GM18498 (cell line): ENCODE data around the gene VANGL2.

Experiments
- ATAC-seq: cut with Tn5 transposase; IDR thresholded peaks from one replicate; pipeline ENCODE4 v1.9.1; 2021; ENCODE audit warnings: mild to moderate bottlenecking, moderate library complexity; ENCODE audit not compliant: unreplicated experiment

VANGL2 gene

DNA sequence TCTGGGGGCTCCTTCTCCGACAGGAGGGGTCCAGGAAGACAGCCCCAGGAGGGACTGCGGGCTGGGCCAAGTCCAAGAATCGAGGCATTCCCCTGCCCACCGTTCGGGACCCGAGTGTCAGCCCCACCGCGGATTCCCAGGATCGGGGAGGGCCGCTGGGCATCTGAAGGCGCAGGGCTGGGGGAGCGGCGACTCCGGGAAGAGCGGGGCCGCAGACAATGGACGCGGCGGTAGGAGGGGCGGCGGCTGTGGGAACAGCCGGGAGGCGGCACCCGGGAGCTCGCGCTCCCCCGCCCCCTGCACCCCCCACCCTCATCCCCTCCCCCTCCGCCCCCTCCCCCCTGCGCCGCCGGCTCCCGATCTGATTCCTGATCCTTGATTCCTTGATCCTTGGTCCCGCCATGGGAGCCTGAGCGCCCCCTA, at the start of gene VANGL2:
VANGL2 (plus strand) TSS at position 342 of the 423 bp plus-strand sequence. CDS start 15,274 bp downstream, outside the sequence.
- ATAC-seq: no peak

DNA sequence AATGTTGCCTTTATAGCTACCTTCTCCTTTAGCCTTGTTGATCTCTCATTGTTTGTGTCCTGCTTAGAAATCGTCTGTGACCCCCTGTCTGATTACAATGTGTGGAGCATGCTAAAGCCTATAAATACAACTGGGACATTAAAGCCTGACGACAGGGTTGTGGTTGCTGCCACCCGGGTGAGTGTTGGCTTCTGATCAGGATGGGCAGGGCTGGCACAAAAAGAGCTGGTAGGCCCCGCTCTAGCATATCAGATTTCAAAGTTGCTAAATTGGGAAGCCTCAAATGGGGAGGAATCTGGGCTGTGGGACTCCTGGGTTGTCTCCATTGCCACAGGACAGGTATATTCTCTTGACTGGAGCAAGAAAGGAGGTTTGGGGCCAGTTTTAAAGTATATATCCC, 48.7 kb upstream of the VANGL2 start:
- no peak for ATAC-seq

DNA sequence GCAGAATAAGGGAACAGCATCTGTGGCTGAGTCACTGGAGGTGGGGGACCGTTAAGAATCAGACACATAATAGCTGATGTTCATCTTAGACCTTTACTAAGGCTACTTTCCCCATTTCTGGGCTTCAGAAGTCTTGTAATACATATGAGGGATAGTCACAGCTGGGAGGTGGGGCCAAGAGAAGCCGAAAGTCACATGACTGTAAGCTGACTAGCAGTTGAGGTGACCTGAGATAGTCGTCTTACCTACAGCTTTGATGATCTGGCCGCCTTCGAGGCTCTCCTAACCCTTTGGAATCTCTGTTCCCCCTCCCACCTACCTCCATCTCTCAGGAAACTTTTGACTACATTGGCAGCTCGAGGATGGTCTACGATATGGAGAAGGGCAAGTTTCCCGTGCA, 47.8 kb upstream of the VANGL2 start:
- ATAC-seq: no peak

DNA sequence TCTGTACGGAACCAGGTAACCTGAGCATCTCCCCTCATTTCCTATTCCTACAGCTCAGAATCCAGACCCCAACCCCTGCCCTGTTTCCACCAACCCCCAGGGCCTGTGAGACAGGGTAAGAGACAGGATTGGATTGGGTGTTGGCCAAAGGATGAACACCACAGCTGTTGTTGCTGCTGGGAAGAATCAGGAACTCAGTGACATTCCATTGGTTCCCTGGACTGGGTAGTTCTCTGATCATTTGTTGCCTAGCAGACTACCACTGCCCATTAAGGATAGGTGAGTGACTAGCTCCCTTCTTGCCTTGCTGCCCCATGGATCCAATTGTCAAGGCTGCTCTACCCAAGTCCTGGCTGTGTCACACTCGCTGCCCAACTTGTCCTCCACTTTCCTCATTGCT, 47.1 kb upstream of the VANGL2 start:
- ATAC-seq: no peak

DNA sequence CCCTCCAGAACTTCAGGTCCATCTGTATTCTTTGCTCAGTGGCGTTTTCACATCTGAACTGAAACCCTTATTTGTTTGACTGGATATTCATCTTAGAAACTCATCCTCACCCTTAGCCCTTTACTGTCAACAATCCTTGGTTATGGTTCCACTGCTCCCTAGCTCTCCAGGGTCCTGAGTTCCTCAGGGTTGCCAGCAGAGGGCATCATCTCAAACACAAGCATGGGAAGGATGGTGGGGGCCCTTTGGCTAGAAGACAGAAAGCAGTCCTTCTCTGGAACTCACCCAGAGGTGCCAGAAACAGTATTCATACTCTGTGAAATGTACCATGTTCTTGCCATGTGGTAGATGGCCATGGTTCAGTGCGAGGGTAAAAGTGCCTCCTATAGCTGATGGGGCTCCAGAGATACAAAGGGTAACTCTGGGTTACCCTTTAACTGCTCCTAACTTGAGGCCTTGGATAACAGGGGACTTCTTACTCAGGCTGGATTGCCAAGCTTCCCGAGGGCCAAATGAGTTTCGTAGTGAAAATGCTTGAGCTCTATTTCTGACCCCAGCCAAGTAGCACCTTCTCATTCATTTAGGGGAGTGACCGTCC, 45.9 kb upstream of the VANGL2 start:
- ATAC-seq: no peak

DNA sequence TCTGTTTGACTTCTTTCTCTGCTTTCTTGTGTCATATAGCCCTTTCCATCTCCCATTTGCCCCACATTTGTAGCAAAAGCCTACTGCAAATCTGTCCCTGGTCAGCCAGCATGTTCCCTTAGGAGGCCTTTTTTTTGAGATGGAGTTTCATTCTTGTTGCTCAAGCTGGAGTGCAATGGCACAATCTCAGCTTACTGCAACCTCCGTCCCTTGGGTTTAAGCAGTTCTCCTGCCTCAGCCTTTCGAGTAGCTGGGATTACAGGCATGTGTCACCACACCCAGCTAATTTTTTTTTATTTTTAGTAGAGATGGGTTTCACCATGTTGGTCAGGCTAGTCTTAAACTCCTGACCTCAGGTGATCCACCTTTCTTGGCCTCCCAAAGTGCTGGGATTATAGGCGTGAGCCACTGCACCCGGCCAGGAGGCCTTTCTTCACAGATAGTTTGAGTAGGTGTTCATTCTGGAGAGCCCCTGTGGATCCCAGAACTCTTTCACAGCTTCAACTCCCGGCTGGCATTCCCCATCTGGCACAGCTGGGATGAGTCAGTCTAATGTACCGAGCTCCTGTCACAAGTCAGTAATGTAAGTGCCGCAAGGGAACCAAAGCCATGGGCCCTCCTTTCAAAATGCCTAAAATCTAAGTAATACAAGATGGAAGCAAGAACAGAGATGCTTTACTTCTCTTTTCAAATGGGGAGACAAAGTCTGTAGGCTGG, 42.9 kb upstream of the VANGL2 start:
- ATAC-seq: no peak

DNA sequence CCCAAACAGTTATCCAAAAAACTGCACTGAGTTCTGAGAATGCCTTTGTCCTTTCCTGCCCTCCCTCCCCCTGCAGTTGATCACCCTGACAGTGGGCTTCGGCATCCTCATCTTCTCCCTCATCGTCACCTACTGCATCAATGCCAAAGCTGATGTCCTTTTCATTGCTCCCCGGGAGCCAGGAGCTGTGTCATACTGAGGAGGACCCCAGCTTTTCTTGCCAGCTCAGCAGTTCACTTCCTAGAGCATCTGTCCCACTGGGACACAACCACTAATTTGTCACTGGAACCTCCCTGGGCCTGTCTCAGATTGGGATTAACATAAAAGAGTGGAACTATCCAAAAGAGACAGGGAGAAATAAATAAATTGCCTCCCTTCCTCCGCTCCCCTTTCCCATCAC, 42.3 kb upstream of the VANGL2 start:
- ATAC-seq: no peak

DNA sequence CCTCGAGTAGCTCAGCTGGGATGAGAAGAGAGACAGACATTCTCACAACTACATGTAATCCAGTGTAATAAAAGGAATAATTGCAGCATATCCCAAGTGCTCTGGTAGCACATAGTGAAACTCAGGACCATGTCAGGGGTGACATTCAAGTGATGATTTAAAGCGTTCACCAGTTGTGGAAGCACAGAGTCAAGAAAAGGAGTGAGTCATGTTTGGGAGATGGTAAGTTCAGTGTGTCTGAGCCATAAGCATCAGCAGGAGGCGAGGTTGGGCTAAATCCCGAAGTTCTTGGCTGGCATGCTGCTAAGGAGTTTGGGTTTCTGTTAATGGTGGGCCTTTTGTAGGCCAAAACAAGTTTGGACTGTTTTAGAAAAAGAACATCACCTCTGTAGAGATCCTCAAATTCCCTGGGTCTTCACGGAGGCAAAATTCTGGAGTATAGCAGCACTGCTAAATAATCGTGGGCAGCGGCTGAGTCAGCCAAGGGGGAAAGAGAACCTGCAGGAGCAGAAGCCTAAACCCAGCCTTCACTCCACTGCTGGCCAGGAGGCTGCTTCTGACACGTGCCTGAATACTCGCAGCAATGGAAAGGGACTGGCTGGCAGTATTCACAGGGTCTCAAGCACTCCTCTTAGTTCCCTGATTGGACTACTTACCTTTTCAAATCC, 40.7 kb upstream of the VANGL2 start:
- ATAC-seq: no peak

DNA sequence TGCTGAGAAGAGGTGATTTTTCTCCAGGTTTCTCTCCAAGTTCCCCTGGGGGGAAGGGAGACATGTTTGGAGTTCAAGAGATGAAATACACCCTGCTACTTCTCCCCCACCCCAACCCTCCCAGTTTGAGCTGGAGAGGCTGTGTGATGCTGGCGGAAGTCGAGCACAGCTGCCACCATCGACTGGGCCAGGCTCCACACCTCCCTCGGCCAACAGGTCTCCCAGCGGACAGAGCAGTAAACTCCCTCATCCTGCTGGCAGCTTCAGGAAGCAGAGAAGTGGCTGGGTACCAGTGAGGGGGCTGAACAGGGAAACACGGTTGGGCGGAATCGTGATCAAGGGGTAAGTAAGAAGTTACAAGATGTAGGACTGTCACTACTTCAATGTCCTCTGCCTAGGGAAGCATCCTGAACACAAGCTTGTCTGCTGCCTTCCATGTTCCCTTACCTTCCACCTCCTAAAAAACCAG, 40.1 kb upstream of the VANGL2 start:
- no peak for ATAC-seq

DNA sequence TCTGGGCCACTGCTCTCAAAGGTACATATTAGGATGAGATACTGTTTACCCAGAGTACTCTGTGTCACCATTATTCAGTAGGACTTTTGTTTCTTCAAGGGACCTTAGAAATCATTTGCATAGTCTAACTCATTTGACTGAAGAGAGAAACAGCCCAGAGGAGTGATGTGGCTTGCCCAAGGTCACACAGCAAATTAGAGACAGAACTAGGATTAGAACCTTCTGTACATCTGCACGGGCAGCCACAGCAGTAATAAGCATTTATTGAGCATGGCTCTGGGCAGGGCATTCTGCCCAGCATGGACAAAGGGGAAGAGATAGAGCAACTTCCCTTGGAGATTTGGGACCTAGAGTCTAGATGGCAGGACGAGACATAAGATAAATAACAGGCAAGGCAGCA, 39.2 kb upstream of the VANGL2 start:
- no peak for ATAC-seq

DNA sequence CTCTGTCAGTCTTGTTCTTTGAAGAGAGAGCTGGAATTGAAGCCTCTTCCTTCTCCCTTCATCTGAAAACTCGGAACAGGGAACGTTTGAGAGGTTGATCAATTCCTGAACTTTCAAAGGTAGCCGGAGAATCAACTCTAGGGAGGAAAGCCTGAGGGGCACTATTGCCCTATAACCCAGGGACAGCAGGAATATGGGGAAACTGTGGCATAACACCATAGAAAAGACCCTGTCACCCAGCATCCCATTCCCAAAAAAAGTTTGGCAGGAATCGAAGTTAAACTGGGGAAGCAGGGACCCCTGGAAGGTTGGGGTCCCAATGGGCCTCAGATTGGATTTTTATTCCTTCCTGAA, 38.6 kb upstream of the VANGL2 start:
- ATAC-seq: no peak

DNA sequence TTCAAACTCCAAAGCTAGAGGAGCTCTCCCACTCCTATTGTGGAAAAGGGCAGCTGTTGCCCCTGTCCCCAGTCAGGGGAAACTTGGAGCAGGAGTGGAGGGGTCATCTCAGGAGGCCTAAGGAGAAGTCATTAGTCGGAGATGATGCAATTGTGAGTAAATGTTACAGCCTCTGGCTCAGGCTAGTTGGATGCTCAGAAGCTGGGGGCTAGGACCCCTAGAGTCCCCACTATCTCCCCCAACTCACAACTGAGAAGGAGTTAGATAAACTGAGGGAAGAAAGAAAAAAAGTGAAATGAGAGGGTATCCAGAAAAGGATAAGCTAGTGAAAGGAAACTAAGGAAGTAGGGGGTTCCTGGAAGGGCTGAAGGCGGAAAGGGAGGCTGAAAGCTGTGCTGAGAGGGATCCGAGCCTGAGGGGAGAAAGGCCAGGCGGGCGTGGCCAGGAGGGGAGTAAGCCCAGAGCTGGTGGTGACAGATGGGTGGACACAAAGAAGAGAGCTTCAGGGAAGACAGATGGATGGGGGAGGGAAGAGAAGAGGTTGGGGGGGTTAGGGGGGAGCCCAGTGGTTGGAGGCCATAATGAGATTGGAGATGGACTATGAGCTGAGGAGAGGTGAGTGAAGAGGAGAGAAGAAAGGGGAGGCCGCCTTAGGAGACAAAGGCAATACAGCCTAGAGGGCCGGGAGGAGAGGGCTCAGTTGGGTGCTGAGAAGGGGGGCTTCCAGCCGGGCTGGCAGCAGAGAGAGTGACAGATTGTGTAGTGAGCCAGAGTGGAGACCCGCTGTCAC, 38.0 kb upstream of the VANGL2 start:
- ATAC-seq: no peak

DNA sequence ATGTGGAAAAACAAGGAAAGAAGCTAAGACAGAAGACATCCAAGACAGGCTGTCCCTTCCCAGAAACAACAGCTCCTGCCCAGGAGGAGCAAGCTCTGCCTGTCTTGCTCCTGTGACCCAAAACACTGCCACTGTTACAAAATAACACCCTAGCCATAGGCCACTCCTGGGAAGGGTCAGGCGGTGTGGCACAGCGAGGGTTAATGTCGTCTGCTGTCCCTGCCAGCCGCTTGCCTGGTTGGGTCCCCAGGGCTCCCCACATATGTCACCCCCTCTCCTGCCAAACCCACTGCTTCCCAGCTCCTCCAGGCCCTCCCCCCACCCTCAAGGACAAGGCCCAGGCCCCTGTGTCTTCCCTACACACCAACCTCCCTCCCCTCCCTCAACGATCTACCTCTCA, 37.4 kb upstream of the VANGL2 start:
- ATAC-seq: no peak

DNA sequence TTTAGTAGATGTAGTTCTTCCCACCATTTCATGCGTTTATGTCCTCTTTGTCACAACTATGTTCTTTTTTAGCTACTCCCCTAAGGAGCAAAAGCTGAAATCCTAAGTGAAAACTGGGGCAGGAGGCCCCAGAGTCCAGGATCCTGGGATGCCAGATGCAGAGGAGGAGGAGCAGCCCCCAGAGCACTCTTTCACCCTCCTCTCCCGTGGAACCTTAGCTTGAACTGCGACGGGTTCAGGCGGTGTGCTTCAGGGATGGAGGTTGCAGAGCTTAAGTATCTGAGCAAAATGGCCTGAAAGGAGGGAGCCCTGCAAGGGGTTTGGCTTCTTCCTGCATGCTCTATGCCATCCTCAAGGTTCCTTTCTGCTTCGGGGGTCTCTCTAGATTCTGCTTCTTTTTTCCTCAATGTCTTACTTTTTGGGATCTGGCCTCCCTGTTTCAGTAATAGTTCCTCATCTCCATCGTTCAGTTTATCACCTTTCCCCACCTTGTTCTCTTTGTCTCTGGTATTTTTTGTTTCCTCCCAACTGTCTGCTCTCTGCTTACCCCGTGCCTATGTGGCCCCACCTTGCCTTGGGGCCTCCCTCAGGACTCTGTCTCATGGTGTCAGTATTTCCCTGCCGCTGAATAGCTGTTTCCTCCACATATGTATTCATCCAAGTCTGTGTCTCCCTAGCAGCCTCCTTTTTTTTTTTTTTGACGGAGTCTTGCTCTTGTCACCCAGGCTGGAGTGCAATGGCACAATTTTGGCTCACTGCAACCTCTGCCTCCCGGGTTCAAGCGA, 36.2 kb upstream of the VANGL2 start:
- ATAC-seq: no peak

DNA sequence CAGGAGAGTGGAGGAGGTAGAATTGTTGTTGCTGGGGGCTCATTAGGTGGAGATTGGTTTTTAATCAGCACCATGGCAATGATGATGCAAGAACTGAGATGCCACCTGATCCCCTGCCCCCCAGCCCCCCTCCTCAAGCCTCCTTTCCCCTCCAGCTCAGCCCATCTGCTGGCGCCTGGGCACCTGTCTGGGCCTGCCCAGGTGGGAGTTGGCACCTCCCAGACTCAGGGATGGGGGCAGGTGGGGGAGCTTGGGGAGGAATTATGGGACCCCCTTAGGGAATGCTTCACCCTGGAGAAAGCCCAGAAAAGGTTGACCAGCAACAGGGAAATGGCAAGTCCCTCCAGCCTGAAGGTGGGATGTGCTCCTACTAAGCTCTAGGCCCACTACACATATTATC, 35.0 kb upstream of the VANGL2 start:
- ATAC-seq: no peak

DNA sequence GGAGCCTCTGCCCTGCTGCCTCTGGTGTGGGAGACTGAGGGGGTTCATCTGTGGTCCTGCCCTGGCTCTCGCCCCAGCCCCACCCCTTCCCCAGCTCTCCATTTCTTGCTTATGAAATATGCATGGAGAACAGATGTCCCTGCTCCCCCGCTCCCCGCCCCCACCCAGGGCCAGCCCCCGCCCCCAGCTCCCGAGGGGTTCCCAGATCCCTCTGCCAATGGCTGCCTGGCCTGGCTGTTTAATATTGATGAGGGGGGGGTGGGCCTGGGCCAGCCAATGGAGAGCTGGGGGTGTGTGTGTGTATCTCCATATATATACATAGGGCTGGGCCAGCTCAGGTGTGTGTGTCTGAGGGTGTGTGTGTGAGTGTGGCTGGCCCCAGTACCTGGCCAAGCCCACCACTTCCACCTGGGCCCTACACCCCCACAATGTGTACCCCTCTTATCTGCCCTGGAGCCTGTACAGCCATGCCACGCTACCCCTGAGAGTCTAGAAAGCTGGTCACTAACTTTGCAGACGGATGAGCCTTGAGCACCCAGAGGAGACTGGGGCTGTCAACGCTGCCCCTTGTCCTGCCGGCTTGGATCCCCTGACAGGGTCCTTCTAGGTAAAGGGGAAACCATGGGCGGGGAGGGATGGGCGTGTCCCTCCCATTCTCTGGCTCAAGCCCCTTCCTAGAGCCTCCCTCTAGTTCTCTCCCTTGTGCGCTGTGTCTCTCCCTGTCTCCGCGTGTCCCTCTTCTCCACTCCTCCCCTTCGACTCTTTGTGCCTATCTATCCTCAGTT, 33.4 kb upstream of the VANGL2 start, which contains the start of gene NHLH1:
NHLH1 (plus strand) TSS at position 341 of the 785 bp plus-strand sequence. CDS start 3,661 bp downstream, outside the sequence.
- no peak for ATAC-seq

DNA sequence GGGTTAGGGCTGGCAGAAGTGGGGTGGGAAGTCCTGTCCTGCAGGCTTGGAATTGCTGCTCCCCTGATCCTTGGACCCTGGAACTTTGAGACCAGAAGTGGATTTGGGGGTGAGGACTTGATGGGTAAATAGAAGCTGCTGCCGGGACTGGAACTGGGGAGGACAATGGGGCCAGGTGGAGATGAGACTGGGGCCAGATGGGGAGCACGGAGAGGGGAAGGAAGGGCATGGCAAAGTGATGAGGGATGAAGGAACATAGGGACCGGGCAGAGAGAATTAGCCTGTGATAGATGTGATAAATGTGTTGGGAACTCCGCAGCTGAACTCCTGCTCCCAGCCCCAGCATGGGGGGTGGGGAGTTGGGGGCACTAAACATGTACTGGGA, 32.9 kb upstream of the VANGL2 start:
- no peak for ATAC-seq

DNA sequence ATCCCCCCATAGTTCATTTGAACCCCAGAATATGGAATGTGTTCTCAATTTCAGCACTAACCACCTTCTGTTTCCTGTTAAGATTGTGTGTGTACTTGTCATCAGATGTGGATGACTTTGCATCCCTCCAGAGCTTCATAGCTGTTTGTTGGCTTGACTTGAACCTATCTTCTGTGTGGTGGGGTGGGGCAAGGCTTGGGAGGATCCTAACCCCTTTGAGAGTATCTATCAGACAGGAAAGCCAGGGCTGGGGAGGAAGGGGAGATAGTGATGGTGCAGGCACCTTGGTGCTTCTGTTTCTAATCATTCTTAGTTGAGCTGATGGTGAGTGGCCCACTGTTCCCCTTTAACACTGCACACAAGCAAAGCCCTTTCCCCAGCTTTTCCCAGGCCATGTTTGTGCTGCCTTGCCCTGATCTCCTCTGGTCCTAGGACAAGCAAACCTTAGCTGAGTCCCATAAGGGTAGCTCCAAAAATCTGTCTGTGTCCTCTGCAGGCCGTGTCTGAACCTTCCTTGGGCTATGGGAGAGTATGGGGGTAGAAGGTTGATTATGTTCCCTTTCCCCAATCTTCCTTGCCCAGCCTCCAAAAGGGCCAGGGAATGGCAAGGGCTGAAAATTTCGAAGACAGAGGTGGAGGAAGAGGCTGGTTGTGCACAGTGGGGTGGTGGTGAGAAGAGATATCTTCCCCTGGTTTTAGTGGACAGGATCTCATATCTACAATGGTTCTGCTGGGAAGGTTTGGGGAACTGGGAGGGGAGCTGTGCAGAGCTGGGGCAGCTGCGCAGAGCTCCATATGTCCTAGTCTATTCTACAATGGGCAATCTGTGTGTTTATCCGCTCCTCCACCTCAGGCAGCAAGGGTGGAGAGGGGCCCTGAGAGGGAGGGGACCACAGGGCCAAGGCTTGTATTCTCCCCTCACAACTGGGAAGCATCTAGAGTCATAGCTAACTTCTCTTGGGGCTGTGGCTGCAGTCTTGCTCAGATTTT, 32.1 kb upstream of the VANGL2 start:
- no peak for ATAC-seq

DNA sequence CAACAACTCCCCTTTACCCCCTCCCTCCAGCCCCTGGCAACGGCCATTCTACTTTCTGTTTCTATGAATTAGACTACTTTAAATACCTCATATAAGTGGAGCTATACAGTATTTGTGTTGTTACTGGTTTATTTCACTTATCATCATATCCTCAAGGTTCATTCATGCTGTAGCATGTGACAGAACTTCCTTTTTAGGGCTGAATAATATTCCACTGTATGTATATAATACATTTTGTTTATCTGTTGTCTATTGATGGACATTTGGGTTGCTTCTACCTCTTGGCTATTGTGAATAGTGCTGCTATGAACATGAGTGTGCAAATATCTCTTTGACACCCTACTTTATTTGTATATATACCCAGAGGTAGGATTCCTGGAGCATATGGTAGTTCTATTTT, 31.3 kb upstream of the VANGL2 start:
- no peak for ATAC-seq
